ENCODE measurements around the gene TAS2R5.
"Not testable (repeated sequence)": the region's sequence is repeated elsewhere in the genome, so short reads cannot be mapped to it uniquely, and the experiment has no call there.

The TAS2R5 gene, protein sequence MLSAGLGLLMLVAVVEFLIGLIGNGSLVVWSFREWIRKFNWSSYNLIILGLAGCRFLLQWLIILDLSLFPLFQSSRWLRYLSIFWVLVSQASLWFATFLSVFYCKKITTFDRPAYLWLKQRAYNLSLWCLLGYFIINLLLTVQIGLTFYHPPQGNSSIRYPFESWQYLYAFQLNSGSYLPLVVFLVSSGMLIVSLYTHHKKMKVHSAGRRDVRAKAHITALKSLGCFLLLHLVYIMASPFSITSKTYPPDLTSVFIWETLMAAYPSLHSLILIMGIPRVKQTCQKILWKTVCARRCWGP

DNA sequence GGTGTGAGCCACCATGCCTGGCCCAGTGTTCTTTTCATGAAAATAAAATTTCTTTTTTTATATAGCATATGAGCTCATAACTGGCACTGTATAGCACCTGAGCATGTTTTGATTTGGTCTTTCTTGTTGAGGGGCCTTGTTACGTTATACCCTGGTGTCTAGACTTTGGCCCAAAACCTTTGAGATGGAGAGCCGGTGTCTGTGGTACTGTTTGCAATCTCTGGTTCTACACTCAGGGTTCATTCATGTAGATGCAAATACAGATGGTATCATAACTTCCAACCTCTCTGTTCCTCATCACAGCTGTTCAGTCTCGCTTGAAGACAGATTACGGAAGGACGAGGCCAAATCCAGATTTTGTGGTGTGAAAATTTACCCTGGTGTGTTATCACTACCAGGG lies at the start of gene TAS2R5:
TAS2R5 (plus strand) TSS at position 301 of the 400 bp plus-strand sequence. CDS start 145 bp downstream, outside the sequence.
- no peak for DNase-seq (ENCODE audit: low read depth in 2 of 2)

DNA sequence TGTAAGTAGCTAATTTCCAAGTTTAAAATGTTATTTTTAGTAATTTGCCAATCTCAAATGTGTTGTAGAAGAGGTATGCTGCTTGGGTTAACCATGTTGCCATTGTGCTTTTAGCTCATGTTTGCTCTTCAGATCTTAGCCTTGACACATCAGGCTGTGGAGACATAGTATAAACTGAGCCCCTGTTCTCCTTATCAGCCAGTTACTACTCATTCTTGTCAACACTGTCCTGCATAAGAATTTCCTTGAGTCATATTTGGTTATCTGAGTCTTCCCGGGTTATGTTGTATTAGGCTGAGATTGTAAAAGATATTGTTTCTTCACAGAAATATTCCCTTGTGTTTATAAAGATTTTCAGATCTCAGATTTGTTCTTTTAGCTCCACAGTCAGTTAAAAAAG lies 47.8 kb upstream of the TAS2R5 start:
- DNase-seq (ENCODE audit: low read depth in 2 of 2) = no peak

DNA sequence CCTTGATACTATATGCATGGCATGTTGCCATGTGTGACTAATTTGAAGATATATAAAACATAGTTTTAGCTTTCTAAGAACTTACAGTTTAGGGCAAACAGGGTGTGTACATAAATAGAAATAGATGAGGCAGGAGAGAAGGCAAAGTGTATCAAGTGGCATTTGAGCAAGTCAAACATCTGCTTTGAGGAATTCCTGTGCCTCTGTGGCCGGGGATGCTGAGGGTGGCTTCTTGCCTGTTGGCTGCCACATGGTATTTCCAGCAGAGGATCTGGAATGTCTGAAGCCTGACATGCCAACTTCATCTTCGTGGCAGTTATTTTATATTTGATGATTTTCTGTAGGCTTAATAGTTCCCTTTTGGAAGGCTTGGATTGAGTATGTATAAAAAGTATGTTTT lies 45.9 kb upstream of the TAS2R5 start:
- DNase-seq (ENCODE audit: low read depth in 2 of 2) = no peak

DNA sequence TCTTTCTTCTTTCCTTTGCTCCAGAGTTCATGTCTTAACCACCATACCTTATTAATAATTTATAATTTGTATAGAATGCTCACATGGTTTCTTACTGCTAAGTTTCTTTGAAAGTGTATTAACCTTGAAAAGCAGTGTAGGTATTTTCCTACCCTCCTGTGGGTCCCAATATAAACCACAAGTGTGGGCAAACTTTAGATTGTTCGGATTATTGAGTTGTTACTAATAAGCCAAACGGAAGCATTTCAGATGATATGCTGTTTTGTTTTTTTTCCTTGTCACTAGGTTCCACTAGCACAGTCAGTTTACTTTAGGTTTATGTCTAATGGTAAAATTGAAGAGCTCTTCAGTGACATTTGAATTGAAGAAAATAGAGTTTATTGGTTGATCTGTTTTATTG lies 41.6 kb upstream of the TAS2R5 start:
- no peak for DNase-seq (ENCODE audit: low read depth in 2 of 2)

DNA sequence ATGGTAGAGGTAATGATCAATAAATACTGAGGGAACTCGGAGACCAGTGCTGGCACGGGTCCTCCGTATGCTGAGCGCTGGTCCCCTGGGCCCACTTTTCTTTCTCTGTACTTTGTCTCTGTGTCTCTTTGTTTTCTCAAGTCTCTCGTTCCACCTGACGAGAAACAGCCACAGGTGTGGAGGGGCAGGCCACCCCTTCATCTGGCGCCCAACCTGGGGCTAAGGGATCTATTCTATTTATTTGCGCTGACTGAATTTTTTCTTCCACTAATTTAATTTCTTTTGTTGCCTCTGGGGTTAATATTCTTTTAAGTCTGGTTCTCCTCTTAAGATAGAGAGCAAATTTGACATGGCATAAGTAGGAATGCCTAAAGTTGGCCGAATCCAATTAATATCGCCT lies 38.1 kb upstream of the TAS2R5 start:
- not testable (repeated sequence) for DNase-seq (ENCODE audit: low read depth in 2 of 2)

DNA sequence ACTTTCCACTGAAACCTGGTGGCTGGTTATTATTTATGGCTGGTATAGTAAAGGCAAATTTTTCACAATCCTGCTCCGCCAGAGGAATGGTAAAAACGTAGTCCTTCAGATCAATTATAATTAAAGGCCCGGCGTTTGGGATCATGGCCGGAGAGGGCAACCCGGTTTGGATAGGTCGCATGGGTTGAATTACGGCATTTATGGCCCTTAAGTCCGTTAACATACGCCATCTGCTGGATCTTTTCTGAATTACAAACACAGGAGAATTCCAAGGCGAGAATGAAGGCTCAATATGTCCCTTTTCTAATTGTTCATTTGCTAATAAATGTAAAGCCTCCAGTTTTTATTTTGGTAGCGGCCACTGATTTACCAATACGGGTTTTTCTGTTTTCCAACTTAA lies 37.4 kb upstream of the TAS2R5 start:
- DNase-seq (ENCODE audit: low read depth in 2 of 2) = no peak

GRCh38 chr7:141754939-141755338 lies 35.1 kb upstream of the TAS2R5 start:
- DNase-seq (ENCODE audit: low read depth in 2 of 2) = no peak

GRCh38 chr7:141763797-141764196 lies 26.2 kb upstream of the TAS2R5 start, which contains the start of gene TAS2R3:
TSS of gene TAS2R3 (plus strand) at chr7:141764097. CDS start at chr7:141764159, 62 bp downstream.
- no peak for DNase-seq (ENCODE audit: low read depth in 2 of 2)

- DNase-seq (ENCODE audit: low read depth in 2 of 2) = not testable (repeated sequence)
These were observed 19.9 kb upstream of the TAS2R5 start for GRCh38 chr7:141770083-141770583.

DNA sequence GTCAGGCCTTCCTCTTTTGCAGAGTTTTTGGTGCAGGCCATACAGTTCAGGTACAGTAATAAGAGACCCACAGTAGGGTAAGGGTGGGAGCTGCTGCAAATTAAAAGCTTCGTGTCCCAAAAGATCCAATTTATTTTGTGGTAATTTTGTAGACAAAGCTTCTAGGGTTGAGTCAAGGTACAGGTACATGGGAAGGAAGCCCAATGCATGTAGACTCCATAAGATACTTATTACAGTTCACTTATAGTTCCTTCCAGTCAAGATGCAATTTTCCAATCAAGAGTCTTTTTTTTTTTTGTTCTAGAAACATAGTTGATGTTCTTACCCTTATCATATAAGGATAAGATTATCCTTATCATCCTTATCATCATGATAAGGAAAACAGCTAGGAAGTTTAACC lies 13.6 kb upstream of the TAS2R5 start, which contains the start of gene TAS2R4:
TAS2R4 (plus strand) TSS at position 301 of the 400 bp plus-strand sequence. CDS start 1,815 bp downstream, outside the sequence.
- no peak for DNase-seq (ENCODE audit: low read depth in 2 of 2)

- DNase-seq (ENCODE audit: low read depth in 2 of 2) = no peak
These were observed 4.1 kb upstream of the TAS2R5 start for GRCh38 chr7:141785706-141786552.

GRCh38 chr7:141788296-141788695 lies 1.7 kb upstream of the TAS2R5 start:
- DNase-seq (ENCODE audit: low read depth in 2 of 2) = no peak

- no peak for DNase-seq (ENCODE audit: low read depth in 2 of 2)
These were observed 2.5 kb downstream of the TAS2R5 start for GRCh38 chr7:141792526-141792925.

- DNase-seq (ENCODE audit: low read depth in 2 of 2) = no peak
These were observed 30.1 kb downstream of the TAS2R5 start for GRCh38 chr7:141820067-141820466.

GRCh38 chr7:141822432-141822831 lies 32.4 kb downstream of the TAS2R5 start:
- not testable (repeated sequence) for DNase-seq (ENCODE audit: low read depth in 2 of 2)

- DNase-seq (ENCODE audit: low read depth in 2 of 2) = no peak
These were observed 47.7 kb downstream of the TAS2R5 start for GRCh38 chr7:141837683-141838082.

- no peak for DNase-seq (ENCODE audit: low read depth in 2 of 2)
These were observed 48.6 kb downstream of the TAS2R5 start for GRCh38 chr7:141838581-141838980.

GRCh38 chr7:141839256-141839655 lies 49.2 kb downstream of the TAS2R5 start:
- no peak for DNase-seq (ENCODE audit: low read depth in 2 of 2)

DNA sequence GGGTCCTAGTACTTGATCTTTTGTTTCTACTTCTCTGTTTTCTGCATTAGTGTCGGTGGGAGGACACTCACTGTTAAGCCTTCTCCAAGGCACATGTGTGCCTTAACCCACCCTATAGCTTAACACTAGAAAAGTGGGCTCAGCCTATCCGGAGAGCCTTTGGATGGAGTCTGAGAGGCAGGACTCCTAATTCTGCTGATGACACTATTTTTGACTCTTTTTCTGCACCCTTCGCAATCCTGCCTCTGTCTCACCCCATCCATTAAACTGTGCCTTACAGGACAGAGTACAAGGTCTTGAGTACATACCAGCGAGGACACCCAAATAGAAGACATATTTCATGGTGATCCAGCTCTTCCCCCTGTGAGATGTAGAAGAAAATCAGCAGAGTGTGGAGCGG lies 50.7 kb downstream of the TAS2R5 start:
- DNase-seq (ENCODE audit: low read depth in 2 of 2) = no peak
